ENCODE results near the gene NUTM2E. TPM values are rescaled to one million over a fixed set of nuclear protein-coding genes. Genes with fewer than 3 reads are reported as not detected.
"Not testable (repeated sequence)": the region's sequence is repeated elsewhere in the genome, so short reads cannot be mapped to it uniquely, and the experiment has no call there.

The NUTM2E gene
- total RNA-seq, 2 donors from 2014 or later: 0.08 TPM; not detected in 1

GRCh38 chr10:79823387-79823786, 3.2 kb upstream of the NUTM2E start:
- intact Hi-C loops (cut with DNase I); H3K4me1 ChIP-seq; H3K27me3 ChIP-seq; DNase-seq; H3K27ac ChIP-seq; H3K9me3 ChIP-seq; H3K36me3 ChIP-seq; H3K9ac ChIP-seq (ENCODE audit: low read depth in 2 of 2, low read length in 2 of 2); H3K4me3 ChIP-seq: not testable (repeated sequence)

GRCh38 chr10:79825587-79826011, 940 bp upstream of the NUTM2E start:
- H3K4me1 ChIP-seq; H3K27me3 ChIP-seq; H3K36me3 ChIP-seq; H3K27ac ChIP-seq; H3K9ac ChIP-seq (ENCODE audit: low read depth in 2 of 2, low read length in 2 of 2); intact Hi-C loops (cut with DNase I); H3K9me3 ChIP-seq: not testable (repeated sequence)
- DNase-seq: peak; percentile 53
- peak overlapping the region; percentile 38 for H3K4me3 ChIP-seq

GRCh38 chr10:79826131-79826495, 426 bp upstream of the NUTM2E start:
- H3K9ac ChIP-seq (ENCODE audit: low read depth in 2 of 2, low read length in 2 of 2): peak overlapping the region in 1 of 2 donors; percentile 72
- intact Hi-C loops (cut with DNase I); H3K9me3 ChIP-seq; DNase-seq; H3K36me3 ChIP-seq; H3K4me1 ChIP-seq; H3K27me3 ChIP-seq: not testable (repeated sequence)
- H3K27ac ChIP-seq: peak overlapping the region; percentile 72
- H3K4me3 ChIP-seq: peak overlapping the region; percentile 41

- H3K9me3 ChIP-seq; H3K27me3 ChIP-seq; H3K4me3 ChIP-seq; DNase-seq; intact Hi-C loops (cut with DNase I); H3K36me3 ChIP-seq; H3K4me1 ChIP-seq; H3K9ac ChIP-seq (ENCODE audit: low read depth in 2 of 2, low read length in 2 of 2); H3K27ac ChIP-seq: not testable (repeated sequence)
Measured at GRCh38 chr10:79833833-79834232, 7.3 kb downstream of the NUTM2E start.

- H3K9me3 ChIP-seq; H3K27me3 ChIP-seq; intact Hi-C loops (cut with DNase I); H3K4me1 ChIP-seq; H3K9ac ChIP-seq (ENCODE audit: low read depth in 2 of 2, low read length in 2 of 2); DNase-seq; H3K36me3 ChIP-seq; H3K4me3 ChIP-seq; H3K27ac ChIP-seq: not testable (repeated sequence)
Measured at GRCh38 chr10:79835891-79836290, 9.4 kb downstream of the NUTM2E start.

- H3K4me1 ChIP-seq; DNase-seq; H3K9ac ChIP-seq (ENCODE audit: low read depth in 2 of 2, low read length in 2 of 2); intact Hi-C loops (cut with DNase I); H3K36me3 ChIP-seq; H3K9me3 ChIP-seq; H3K27me3 ChIP-seq; H3K4me3 ChIP-seq; H3K27ac ChIP-seq: not testable (repeated sequence)
Measured at GRCh38 chr10:79836891-79837290, 10.4 kb downstream of the NUTM2E start.

GRCh38 chr10:79838441-79838840, 11.9 kb downstream of the NUTM2E start:
- H3K9me3 ChIP-seq; H3K4me1 ChIP-seq; DNase-seq; H3K36me3 ChIP-seq; H3K27me3 ChIP-seq; H3K27ac ChIP-seq; H3K9ac ChIP-seq (ENCODE audit: low read depth in 2 of 2, low read length in 2 of 2); intact Hi-C loops (cut with DNase I); H3K4me3 ChIP-seq: not testable (repeated sequence)

- H3K27me3 ChIP-seq; H3K9ac ChIP-seq (ENCODE audit: low read depth in 2 of 2, low read length in 2 of 2); H3K4me3 ChIP-seq; H3K4me1 ChIP-seq; DNase-seq; intact Hi-C loops (cut with DNase I); H3K9me3 ChIP-seq; H3K27ac ChIP-seq; H3K36me3 ChIP-seq: not testable (repeated sequence)
Measured at GRCh38 chr10:79853191-79853854, 26.8 kb downstream of the NUTM2E start.

GRCh38 chr10:79862269-79862668, 35.7 kb downstream of the NUTM2E start:
- H3K4me1 ChIP-seq; H3K27ac ChIP-seq; H3K9ac ChIP-seq (ENCODE audit: low read depth in 2 of 2, low read length in 2 of 2); intact Hi-C loops (cut with DNase I); DNase-seq; H3K9me3 ChIP-seq; H3K4me3 ChIP-seq; H3K36me3 ChIP-seq; H3K27me3 ChIP-seq: not testable (repeated sequence)

GRCh38 chr10:79862803-79863202, 36.3 kb downstream of the NUTM2E start:
- H3K4me3 ChIP-seq; H3K36me3 ChIP-seq; DNase-seq; H3K4me1 ChIP-seq; H3K27me3 ChIP-seq; intact Hi-C loops (cut with DNase I); H3K9ac ChIP-seq (ENCODE audit: low read depth in 2 of 2, low read length in 2 of 2); H3K27ac ChIP-seq; H3K9me3 ChIP-seq: not testable (repeated sequence)

GRCh38 chr10:79866903-79867551, 40.5 kb downstream of the NUTM2E start:
- H3K36me3 ChIP-seq; H3K9ac ChIP-seq (ENCODE audit: low read depth in 2 of 2, low read length in 2 of 2); H3K9me3 ChIP-seq; DNase-seq; H3K27me3 ChIP-seq; intact Hi-C loops (cut with DNase I); H3K4me1 ChIP-seq; H3K27ac ChIP-seq; H3K4me3 ChIP-seq: not testable (repeated sequence)

- H3K4me3 ChIP-seq; H3K9me3 ChIP-seq; H3K27me3 ChIP-seq; intact Hi-C loops (cut with DNase I); H3K36me3 ChIP-seq; H3K27ac ChIP-seq; H3K9ac ChIP-seq (ENCODE audit: low read depth in 2 of 2, low read length in 2 of 2); H3K4me1 ChIP-seq; DNase-seq: not testable (repeated sequence)
Measured at GRCh38 chr10:79868023-79868422, 41.5 kb downstream of the NUTM2E start.

GRCh38 chr10:79869439-79870097, 43.0 kb downstream of the NUTM2E start:
- H3K27me3 ChIP-seq; H3K36me3 ChIP-seq; H3K9ac ChIP-seq (ENCODE audit: low read depth in 2 of 2, low read length in 2 of 2); H3K9me3 ChIP-seq; intact Hi-C loops (cut with DNase I); DNase-seq; H3K4me3 ChIP-seq; H3K4me1 ChIP-seq; H3K27ac ChIP-seq: not testable (repeated sequence)
